ENCODE results near the gene MGAT3.

MGAT3 gene

GRCh38 chr22:39532215-39533073 is 75.6 kb downstream of the MGAT3 start, which contains the start of gene RPS19BP1:
RPS19BP1 (minus strand) TSS chr22:39532748; CDS start chr22:39532738, 10 bp downstream.
- peak within 1 kb of the TSS; percentile 79 for H3K27ac ChIP-seq (ENCODE audit: extremely low read depth, low read depth, low read length)
- CTCF ChIA-PET: interaction anchor here (0.6 to 13.7 kb wide), 9 partner anchors 10 to 763 kb away, joined by 3 to 380 read pairs (median 4); no protein-coding TSS in a partner anchor
- POLR2A ChIA-PET: interaction anchor here (0.6 to 5.1 kb wide), 9 partner anchors 9 to 512 kb away, joined by 3 to 113 read pairs (median 4); partner anchors contain the start of genes ATF4 and RPL3
- no peaks in the 10 kb centered on the region for H3K9me3 ChIP-seq (ENCODE audit: control insufficient read depth, insufficient read depth, low read depth, low read length)
- H3K36me3 ChIP-seq (ENCODE audit: control insufficient read depth in 2 of 2, insufficient read depth in 1 of 2, low read length in 2 of 2): peaks cover 11 to 42% of the 10 kb centered on the region in 2 experiments; a peak in 2 of 3 replicates
- peaks cover 14% of the 10 kb centered on the region for H3K4me1 ChIP-seq (ENCODE audit: control insufficient read depth, insufficient read depth, low read length)
- H3K4me3 ChIP-seq (ENCODE audit: low read depth, low read length): peak within 1 kb of the TSS; percentile 75
- TF ChIP-seq, protein P1, sequence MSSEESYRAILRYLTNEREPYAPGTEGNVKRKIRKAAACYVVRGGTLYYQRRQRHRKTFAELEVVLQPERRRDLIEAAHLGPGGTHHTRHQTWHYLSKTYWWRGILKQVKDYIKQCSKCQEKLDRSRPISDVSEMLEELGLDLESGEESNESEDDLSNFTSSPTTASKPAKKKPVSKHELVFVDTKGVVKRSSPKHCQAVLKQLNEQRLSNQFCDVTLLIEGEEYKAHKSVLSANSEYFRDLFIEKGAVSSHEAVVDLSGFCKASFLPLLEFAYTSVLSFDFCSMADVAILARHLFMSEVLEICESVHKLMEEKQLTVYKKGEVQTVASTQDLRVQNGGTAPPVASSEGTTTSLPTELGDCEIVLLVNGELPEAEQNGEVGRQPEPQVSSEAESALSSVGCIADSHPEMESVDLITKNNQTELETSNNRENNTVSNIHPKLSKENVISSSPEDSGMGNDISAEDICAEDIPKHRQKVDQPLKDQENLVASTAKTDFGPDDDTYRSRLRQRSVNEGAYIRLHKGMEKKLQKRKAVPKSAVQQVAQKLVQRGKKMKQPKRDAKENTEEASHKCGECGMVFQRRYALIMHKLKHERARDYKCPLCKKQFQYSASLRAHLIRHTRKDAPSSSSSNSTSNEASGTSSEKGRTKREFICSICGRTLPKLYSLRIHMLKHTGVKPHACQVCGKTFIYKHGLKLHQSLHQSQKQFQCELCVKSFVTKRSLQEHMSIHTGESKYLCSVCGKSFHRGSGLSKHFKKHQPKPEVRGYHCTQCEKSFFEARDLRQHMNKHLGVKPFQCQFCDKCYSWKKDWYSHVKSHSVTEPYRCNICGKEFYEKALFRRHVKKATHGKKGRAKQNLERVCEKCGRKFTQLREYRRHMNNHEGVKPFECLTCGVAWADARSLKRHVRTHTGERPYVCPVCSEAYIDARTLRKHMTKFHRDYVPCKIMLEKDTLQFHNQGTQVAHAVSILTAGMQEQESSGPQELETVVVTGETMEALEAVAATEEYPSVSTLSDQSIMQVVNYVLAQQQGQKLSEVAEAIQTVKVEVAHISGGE (tag by site-specific recombination; conservative IDR thresholded peaks at IDR 0.05; ENCODE audit: low read depth): peak; percentile 98
- peak; percentile 48; the same call in 1 of the 2 replicates for TF ChIP-seq KLF17 (tag by site-specific recombination; IDR thresholded peaks at IDR 0.05)
- no peak for TF ChIP-seq ZSCAN18 (tag by site-specific recombination; IDR thresholded peaks at IDR 0.05)
- TF ChIP-seq ZNF214 (tag by site-specific recombination; IDR thresholded peaks at IDR 0.05; ENCODE audit: borderline replicate concordance): no peak
- no peak for TF ChIP-seq ZNF658 (tag by site-specific recombination; IDR thresholded peaks at IDR 0.05)
- no peak; the same call in 1 of the 2 replicates for TF ChIP-seq ZNF18 (tag by site-specific recombination; IDR thresholded peaks at IDR 0.05)
- no peak for TF ChIP-seq OVOL3 (tag by site-specific recombination; IDR thresholded peaks at IDR 0.05)
- TF ChIP-seq IKZF3 (tag by site-specific recombination; IDR thresholded peaks at IDR 0.05): no peak
- no peak for TF ChIP-seq ATF2 (tag by site-specific recombination; IDR thresholded peaks at IDR 0.05; ENCODE audit: low read depth)
- peak; percentile 37 for TF ChIP-seq ZNF629 (tag by site-specific recombination; IDR thresholded peaks at IDR 0.05)
- no peak for TF ChIP-seq ZNF280D (tag by site-specific recombination; IDR thresholded peaks at IDR 0.05)
- TF ChIP-seq, protein P2, sequence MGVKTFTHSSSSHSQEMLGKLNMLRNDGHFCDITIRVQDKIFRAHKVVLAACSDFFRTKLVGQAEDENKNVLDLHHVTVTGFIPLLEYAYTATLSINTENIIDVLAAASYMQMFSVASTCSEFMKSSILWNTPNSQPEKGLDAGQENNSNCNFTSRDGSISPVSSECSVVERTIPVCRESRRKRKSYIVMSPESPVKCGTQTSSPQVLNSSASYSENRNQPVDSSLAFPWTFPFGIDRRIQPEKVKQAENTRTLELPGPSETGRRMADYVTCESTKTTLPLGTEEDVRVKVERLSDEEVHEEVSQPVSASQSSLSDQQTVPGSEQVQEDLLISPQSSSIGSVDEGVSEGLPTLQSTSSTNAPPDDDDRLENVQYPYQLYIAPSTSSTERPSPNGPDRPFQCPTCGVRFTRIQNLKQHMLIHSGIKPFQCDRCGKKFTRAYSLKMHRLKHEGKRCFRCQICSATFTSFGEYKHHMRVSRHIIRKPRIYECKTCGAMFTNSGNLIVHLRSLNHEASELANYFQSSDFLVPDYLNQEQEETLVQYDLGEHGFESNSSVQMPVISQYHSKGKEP (tag by site-specific recombination; IDR thresholded peaks at IDR 0.05): no peak
- 0 out of 2 replicates have a peak, but pooled peaks have one; percentile 29 for TF ChIP-seq BCL11B (tag by site-specific recombination; IDR thresholded peaks at IDR 0.05; ENCODE audit: low read depth)
- no peak for TF ChIP-seq ZNF776 (tag by site-specific recombination; IDR thresholded peaks at IDR 0.05; ENCODE audit: borderline replicate concordance)
- TF ChIP-seq GFI1B (tag by site-specific recombination; IDR thresholded peaks at IDR 0.05): no peak
- TF ChIP-seq ZNF837 (tag by site-specific recombination; IDR thresholded peaks at IDR 0.05): no peak
- TF ChIP-seq HIC1 (tag by site-specific recombination; IDR thresholded peaks at IDR 0.05): peak; percentile 55; the same call in 1 of the 2 replicates
- no peak for TF ChIP-seq ZNF221 (tag by site-specific recombination; IDR thresholded peaks at IDR 0.05; ENCODE audit: borderline replicate concordance)
